ENCODE results near the gene SLC25A21.
"Not testable (repeated sequence)": the region's sequence is repeated elsewhere in the genome, so short reads cannot be mapped to it uniquely, and the experiment has no call there.

SLC25A21 gene

DNA sequence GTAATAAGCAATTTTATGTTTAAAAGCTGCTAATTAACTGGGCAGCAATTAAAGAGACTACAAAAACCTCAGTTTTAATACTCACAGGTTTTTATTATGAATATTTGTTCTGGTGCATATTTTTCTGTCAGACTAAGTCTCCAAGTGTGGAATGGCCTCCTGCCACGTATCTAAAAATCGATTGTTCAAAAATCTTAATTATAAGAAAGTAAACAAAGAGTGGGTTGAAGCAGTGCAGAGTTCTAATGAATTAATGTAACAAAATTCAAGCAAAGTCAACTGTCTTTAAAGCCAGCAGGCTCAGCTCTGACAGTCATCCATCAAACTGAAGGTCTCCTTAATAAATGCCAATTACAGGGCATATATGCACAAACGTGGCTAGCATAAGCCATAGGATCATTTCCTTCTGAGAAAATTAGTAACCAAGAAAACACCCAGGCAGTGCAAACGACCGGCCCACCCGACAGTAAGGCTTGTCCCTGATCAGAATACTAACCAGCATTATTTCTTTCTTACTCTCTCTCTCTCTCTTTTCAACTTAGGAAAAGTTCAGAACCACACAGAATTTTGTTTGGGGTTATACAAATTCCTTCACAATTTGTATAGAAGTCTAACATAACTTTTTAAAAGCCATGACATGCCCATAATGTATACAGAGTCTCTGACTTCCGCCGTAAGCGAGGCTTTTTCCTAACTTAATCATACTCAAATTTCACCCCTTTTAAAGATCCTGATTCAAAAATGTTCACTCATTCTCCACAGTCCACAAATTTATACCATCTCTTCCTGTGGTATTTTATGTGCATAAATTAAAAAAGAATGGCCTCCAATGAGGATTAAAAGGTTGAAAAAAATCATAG is 83.8 kb downstream of the SLC25A21 start:
- DNase-seq (ENCODE audit: low read depth): no peak

DNA sequence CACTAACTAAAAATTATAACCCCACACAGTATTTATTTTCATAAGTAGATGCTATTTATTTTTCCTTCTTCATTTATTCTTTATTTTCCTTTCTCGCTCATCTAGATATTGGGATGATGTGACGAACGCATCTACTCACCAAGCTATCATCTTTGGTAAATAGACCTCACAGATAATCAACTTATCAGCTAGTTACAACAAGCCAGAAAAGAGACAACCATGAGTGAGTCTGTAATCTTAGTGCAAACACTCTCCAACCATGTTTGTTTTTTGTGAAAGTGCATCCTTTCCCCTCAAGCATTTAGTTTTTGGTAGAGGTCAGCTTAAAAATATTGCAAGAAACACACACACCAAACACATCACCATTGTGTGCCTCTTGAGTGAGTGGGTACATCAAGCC is 84.9 kb downstream of the SLC25A21 start:
- no peak for DNase-seq (ENCODE audit: low read depth)

DNA sequence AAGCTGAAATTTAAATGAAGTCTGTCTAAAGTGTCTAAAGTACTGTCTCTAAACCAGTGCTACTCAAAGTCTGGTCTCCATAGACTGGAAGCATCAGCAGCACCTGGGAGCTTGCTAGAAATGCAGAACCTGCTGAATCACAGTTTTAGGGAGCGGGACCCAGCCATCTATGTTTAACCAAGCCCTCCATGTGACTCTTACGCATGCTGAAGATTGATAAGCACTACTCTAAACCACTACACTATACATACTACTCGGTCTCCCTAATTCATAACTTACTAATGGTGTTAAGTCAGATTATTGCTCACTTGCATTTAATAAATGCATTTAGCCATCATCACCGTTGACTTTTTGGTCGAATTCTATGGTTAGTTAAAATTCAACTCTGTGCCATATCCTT is 88.8 kb downstream of the SLC25A21 start:
- DNase-seq (ENCODE audit: low read depth): no peak

DNA sequence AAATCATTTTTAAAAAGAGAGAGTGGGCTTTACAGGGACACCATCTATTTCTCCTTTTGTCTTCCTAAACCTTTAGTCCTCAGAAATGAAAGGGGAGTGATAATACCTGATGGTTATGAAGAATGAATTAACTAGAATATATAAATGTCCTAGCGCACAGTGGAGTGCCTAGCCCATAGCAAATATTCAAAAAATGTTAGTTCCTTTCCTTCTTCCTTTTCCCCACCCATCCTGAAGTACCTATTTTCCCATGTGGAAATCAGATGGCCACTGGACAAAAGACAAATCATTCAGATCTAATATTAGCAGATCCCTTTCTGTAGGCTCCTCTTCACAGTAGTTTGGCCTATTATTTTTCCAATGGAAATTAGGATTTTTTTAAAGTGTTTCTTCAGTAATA is 90.0 kb downstream of the SLC25A21 start:
- no peak for DNase-seq (ENCODE audit: low read depth)

DNA sequence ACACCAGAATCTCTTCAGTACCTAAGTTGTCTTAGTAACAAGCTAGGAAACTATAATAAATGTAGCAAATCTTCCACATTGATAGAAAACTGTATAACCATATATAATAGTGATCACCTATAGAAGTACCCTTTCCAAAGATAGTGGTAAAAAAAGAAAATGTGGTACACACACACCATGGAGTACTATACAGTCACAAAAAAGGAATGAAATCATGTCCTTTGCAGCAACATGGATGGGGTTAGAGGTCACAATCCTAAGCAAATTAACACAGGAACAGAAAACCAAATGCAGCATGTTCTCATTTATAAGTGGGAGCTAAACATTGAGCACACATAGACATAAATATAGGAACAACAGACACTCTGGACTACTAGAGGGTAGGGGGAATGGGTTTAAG is 90.5 kb downstream of the SLC25A21 start:
- no peak for DNase-seq (ENCODE audit: low read depth)

DNA sequence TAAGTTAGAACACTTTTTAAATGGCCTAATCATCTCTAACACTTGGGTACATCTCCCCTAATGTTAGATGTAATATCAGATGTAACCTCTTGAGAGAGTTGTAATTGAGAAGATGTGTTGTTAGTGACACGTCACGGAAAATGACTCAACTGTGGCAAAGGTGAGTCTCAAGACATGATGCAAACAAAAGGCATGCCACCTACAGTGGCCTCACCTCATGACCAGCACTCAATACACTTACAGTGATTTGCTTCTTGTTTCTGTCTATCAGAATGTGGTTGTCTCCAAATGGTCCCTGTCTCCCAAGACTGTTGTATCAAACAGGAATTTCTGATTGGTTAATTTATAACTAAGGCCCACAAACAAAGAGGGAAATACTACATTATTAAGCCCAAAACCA is 91.2 kb downstream of the SLC25A21 start:
- DNase-seq (ENCODE audit: low read depth): no peak

DNA sequence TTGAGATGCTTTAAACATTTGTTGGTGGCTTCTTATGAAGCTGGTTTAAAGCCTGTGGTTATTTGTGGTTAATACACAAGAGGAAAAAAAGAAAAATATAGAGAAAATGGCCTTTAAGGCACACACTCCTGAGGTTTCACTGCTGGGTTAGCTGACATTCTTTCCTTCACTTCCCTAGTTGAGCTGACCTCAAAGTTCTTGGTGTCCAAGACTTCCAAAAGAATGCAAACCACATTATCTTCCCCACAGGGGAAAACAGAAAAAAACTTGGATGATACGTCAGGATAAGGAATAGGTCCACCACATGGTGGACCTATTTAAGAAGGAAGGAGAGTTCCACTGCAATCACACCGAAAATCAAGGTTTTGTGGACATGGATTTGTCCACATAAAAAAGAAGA is 94.3 kb downstream of the SLC25A21 start:
- no peak for DNase-seq (ENCODE audit: low read depth)

DNA sequence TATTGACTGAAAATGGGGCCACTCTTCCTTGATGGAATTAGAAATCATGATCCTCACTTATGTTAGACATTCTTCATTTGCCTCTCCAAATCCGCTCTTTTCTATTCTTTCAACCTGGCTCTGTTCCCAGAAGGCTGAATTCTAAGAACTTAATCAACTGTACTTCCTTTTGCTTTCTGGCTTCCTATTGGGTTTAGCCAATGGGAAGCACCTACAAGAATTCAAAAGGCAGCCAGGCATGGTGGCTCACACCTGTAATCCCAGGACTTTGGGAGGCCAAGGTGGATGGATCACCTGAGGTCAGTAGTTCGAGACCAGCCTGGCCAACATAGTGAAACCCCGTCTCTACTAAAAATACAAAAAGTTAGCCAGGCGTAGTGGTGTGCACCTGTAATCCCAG is 98.1 kb downstream of the SLC25A21 start:
- DNase-seq (ENCODE audit: low read depth): not testable (repeated sequence)

DNA sequence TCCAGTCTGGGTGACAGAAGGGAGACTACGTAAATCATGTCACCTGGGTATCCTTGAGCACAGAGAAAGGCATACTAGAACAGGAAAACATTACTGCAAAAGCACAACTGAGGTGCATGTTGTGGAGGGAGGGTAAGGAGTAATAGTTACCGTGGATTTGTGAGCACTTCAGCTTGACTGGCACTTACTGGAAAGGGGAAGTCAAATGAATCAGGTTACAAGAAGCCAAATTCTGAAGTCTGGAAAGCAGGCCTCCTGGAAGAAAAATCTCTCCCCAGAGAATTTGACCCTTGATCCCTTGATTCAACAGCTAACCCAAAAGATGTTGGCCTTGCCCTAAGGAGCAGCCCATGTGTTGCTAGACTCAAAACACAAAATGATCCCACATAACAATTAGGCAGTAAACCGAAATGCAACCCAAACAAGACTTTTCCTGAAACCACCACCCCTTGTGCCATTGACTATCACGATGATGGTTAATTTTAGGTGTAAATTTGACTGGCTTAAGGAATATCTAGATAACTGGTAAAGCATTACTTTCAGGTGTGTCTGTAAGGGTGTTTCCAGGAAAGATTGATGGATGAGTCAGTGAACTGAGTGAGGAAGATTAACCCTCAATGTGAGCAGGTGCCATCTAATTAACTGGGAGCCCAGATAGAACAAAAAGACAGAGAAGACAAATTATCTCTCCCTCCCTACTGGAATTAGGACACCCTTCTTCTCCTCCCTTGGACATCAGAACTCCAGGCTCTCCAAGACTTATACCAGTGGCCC is 108.8 kb downstream of the SLC25A21 start:
- DNase-seq (ENCODE audit: low read depth): no peak

DNA sequence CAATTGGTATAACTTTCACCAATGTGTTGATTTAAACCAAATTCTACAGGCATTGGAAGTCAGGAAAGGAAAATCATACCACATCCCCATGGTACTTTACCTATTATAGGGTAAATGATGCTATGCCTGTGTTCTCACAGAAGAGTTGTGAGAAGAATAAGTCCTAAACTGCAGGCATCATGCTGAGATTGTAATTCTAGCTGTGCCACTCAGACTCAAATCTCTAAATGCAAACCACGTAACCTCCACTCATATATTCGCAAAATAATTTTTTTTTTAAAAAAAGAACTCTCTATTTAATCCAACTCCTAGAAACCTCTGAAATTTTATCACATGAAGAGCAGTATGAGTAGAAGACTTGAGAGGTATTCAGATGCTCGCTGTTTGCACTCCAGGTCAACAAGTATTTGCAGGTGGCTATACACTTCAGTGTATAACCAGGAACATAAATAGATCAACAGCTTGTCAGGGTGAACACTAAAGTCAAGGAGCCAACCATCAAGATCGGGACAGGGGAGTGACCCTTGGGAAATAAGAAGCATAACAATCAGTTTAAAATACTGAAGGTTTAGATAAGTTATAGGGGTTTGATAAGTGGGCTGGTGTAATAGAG is 110.1 kb downstream of the SLC25A21 start:
- no peak for DNase-seq (ENCODE audit: low read depth)

DNA sequence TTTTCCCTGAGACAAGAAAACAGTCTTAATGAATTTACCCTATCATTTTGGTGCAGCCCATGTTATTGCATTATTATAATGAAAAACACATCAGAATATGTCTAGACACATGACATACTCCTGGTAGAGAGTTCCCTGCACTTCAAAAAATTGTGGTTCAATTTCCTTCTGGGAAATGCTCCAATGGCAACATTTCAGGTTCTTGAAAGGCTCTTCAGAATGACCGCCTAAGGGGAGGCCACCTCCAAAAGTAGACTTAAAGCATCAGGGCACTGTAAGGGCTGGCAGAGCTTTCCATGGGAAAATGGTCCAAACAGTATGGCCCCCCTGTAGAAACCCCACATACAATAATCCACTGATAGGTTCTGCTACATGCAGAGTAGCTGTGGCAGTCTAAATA is 110.7 kb downstream of the SLC25A21 start:
- no peak for DNase-seq (ENCODE audit: low read depth)

DNA sequence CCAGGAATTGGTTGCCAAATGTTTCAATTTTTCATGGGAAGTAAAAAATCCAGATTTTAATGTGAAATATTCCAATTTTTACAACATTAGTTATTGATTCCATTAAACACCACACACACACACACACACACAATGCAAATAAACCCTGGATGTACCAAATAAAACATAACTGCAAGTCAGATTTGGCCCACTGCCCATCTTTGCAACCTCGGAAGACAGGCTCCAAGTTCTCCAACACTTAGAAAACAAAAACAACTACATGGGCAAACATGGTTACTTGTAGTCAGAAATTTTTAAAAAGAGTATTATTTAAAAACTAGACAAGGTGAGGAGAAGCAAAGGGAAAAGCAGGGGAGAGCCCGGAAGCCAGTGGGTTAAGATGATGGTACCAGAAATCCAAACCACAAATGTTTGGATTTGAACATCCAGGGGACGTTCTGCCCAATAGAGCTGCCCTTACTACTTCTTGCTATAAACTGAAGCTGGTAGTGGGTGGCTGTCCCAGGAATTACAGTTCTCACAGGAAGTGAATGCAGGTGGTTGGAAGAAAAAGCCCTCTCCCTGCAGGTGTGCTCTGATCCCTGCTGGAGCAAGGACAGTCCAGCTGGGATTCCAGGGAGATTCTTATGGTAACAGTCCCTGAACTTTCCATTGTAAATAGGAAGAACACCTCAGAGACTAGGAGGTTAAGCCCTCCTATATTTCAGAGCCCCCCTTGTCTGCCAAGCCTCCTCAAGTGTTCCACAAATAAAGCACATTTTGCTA is 111.7 kb downstream of the SLC25A21 start:
- no peak for DNase-seq (ENCODE audit: low read depth)

DNA sequence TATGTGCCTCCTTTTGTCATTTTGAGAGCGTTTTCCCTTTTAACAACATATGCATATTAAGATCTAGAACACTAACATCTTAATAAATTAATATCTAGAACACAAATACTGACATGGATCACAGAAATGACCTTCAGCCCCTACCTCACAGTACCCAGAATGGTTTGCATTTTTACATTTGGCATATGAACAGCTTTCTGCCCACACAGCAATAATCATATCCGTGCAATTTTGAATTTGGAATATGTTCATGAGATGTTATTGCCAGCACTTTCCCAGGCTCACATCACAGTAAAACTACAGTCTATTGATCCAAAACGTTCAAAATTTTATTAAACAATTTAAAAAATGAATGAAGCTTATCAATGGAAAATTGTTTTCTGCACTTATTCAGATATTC is 114.6 kb downstream of the SLC25A21 start:
- no peak for DNase-seq (ENCODE audit: low read depth)

DNA sequence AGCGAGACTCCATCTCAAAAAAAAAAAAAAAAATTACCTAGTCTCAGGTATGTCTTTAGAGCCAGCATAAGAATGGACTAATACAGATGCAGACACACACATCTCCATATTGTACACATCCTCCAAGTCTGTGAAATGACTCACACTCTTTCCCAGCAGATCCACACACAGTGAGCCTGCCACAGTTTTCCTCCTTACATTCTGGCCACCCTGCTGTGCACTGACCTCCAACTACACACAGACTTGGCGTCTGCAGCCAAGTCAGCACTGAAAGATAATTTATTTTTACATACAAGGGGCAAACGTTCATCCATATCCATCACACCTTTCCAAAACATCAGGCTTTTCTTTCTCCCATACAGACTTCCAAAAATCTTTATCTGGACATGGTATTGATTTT is 115.9 kb downstream of the SLC25A21 start:
- DNase-seq (ENCODE audit: low read depth): no peak

DNA sequence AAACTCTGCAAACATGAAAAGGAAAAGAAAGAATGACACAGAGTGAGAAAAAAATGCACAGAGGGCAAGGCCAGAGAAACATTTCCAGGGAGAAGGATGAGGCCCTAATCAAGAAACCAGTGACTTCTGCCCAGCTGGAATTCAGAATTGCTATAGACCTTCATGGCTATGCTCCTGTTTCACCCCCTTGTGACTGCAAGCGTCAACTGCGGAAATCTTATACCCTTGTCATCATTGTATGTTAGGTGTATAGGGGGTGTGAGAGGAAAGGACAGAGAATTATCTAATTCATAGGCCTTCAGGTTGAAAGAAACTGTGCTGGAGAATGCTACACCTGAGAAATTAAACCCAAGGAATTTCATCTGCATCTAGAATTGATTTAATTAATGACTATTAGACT is 117.5 kb downstream of the SLC25A21 start:
- no peak for DNase-seq (ENCODE audit: low read depth)

DNA sequence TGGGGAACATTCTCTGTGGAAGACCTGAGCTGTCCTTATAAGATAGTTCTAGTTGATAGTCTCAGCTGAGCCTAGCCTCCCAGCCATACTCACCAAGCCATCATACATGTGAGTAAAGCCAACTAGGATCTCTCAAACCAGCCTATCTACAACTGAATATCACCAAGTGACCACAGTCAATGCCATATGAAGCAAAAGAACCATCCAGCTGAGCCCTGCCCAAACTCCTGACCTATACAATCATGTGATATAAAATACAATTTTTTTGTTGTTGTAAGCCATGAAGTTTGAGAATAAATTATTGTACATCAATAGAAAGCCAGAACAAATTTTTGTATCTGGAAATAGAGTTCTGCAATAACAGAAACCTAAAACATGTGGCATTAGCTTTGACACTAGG is 118.3 kb downstream of the SLC25A21 start:
- DNase-seq (ENCODE audit: low read depth): no peak

DNA sequence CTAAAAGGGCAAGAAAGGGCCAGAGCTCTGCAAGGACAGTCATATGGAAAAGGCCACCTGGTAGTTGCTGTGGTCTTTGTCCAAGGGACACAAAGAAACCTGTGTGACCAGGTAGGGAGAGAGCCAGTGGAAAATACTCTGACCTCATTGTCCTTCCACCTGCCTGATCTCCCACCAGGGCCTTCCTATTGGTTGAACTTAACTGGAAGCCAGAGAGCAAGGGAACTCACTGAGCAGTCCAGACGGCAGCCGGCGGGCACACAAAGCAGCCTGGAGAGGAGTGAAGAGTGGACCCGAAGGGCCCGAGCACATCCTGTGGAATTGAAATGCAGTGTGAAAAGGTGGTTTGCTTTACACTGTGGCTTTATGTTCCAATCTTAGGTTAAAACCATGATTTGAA is 120.7 kb downstream of the SLC25A21 start:
- DNase-seq (ENCODE audit: low read depth): no peak

DNA sequence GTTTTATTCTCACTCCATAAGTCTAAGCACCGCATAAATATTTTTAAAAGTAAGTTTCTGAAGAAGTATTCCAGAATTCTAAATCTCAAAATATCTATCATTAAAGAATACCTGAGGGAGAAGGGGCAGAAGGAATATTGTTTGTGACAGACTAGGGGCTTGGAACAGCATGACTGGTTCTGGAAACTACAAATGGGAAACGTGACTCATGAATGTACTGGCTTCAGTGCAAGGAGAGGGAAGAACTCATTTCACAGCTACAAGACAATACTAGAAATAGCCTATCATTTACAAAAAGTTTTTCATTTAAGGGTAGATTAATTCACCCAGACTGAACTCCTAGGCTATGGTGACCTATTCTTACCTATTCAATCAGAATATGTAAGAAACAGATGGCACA is 121.3 kb downstream of the SLC25A21 start:
- DNase-seq (ENCODE audit: low read depth): no peak

DNA sequence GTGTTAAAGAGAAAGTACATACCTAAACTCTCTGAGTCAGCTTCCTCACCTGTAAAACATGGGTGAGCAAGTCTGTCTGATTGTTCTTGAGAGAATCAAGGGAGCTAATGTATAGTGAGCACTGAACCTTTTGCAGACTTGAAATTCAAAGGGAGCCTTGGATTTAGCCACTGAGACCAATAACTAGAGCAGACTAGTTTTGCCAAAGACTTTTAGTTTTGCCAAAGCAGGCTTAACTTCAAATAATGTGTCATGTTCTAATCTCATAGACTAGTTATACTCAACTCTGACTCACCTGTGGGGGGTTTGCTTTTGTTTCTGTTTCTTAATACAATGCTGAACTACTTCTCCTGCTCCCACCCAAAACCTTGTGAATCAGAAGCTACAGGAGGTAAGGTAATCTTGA is 123.7 kb downstream of the SLC25A21 start:
- no peak for DNase-seq (ENCODE audit: low read depth)

DNA sequence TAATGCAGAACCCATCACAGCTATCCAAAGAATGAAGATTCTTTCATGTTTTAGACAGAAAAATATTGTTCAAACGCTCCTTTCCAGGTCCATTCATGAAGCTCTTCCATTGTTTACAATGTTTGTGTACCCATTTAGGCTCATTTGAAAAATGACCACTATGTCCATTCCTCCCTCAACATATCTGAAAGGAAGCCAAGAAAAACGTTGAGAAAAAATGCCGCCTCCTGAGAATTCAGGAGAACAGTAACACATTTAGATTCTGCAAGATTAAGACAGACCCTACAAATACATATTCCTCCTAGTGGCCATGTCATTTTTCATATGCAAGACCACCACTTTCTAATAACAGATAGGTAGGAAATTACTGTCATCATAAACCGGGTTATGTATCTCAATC is 124.4 kb downstream of the SLC25A21 start:
- no peak for DNase-seq (ENCODE audit: low read depth)

DNA sequence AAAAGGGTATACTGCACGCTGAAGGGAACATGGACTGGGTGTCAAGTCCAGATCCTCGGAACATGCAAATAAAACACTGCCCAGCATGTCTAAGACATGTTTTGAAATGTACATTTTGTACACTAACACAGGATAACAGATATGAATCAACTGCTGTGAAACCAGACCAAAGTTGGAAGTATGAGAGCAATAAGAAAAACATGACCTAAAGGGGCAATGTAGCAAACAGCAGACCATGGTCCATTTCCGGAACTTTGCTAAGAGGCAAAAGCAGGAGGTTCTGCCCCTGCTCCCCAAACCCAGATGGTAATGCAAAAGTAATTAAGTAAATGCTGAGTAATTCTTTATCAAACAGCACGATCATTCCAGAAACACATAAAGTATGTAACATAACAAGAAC is 125.2 kb downstream of the SLC25A21 start:
- DNase-seq (ENCODE audit: low read depth): no peak

DNA sequence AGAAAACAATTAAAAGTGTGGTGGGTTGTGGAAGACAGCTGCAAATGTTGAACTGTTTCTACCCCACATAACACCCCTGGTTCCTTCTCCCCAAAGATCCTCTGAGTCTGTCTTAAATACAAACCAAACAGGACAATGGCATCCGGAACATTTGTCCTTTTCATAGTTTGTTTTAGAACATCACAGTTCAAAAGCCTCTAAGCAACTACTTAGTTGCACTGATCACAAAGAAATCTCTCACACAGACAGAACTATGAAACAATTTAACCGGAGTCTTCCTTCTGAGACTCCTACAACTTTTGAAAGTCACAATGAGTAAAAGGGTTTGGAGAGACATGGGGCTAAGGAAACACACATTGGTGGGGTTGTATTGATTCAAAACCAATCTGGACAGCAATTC is 125.6 kb downstream of the SLC25A21 start:
- DNase-seq (ENCODE audit: low read depth): no peak

Measured in fibroblast of the conjunctiva (primary cell).